ENCODE results near the gene CDH23. TPM values are rescaled to one million over a fixed set of nuclear protein-coding genes. Genes with fewer than 3 reads are reported as not detected.

Gene CDH23
- total and polyA plus RNA-seq, 2 experiments from 2014 or later = 0.30 to 1.5 TPM

GRCh38 chr10:71645185-71645584 lies 248.5 kb downstream of the CDH23 start:
- 87% methylated on average over 6 of the region's 6 CpGs for WGBS (ENCODE audit: low lambda C conversion rate, missing lambda C conversion rate)
- H3K4me2 ChIP-seq = no peak overlapping the region
- no peaks in the 10 kb centered on the region for H3K9me2 ChIP-seq (replicated peaks; ENCODE audit: insufficient read depth)

GRCh38 chr10:71646037-71646436 lies 249.3 kb downstream of the CDH23 start:
- Histone ChIP-seq H3K9me2 (replicated peaks; ENCODE audit: insufficient read depth) (no peaks in the 10 kb centered on the region), H3K4me1 (ENCODE audit: insufficient read depth) (peaks cover 8% of the 10 kb centered on the region), H3K27me3 (no peaks in the 10 kb centered on the region), H3K4me3 (no peak overlapping the region), H4K20me1 (ENCODE audit: insufficient read depth, poor library complexity, severe bottlenecking) (no peaks in the 10 kb centered on the region), H3K79me2 (no peaks in the 10 kb centered on the region), H3K27ac (no peak overlapping the region), H2AFZ (no peak overlapping the region), H3K4me2 (no peak overlapping the region), H3K36me3 (replicated peaks; ENCODE audit: insufficient read depth, low read depth) (no peaks in the 10 kb centered on the region), H3K9me3 (ENCODE audit: low read depth) (no peaks in the 10 kb centered on the region)
- no peak for DNase-seq (ENCODE audit: low spot score)
- TF ChIP-seq CTCF (IDR thresholded peaks at IDR 0.05; ENCODE audit: poor library complexity) = no peak
- no peak for TF ChIP-seq EZH2phosphoT487 (IDR thresholded peaks at IDR 0.05; ENCODE audit: low read depth, severe bottlenecking, unreplicated experiment)
- no peak for TF ChIP-seq EZH2 (IDR thresholded peaks at IDR 0.05; ENCODE audit: borderline replicate concordance)
- WGBS (ENCODE audit: low lambda C conversion rate, missing lambda C conversion rate) = 60% methylated on average over 6 of the region's 6 CpGs

More at GRCh38 chr10:71645185-71645584, 248.5 kb downstream of the CDH23 start:
- H3K36me3 ChIP-seq (replicated peaks; ENCODE audit: insufficient read depth, low read depth) = no peaks in the 10 kb centered on the region
- no peak for TF ChIP-seq EZH2phosphoT487 (IDR thresholded peaks at IDR 0.05; ENCODE audit: low read depth, severe bottlenecking, unreplicated experiment)
- no peak for TF ChIP-seq CTCF (IDR thresholded peaks at IDR 0.05; ENCODE audit: poor library complexity)
- TF ChIP-seq EZH2 (IDR thresholded peaks at IDR 0.05; ENCODE audit: borderline replicate concordance) = no peak
- H3K79me2 ChIP-seq = no peaks in the 10 kb centered on the region
- H3K4me3 ChIP-seq = no peak overlapping the region
- peaks cover 8% of the 10 kb centered on the region for H3K4me1 ChIP-seq (ENCODE audit: insufficient read depth)
- H4K20me1 ChIP-seq (ENCODE audit: insufficient read depth, poor library complexity, severe bottlenecking) = no peaks in the 10 kb centered on the region
- H2AFZ ChIP-seq = no peak overlapping the region
- H3K27ac ChIP-seq = no peak overlapping the region
- no peaks in the 10 kb centered on the region for H3K27me3 ChIP-seq
- H3K9me3 ChIP-seq (ENCODE audit: low read depth) = no peaks in the 10 kb centered on the region
- DNase-seq (ENCODE audit: low spot score) = no peak

GRCh38 chr10:71646592-71647292 lies 250.0 kb downstream of the CDH23 start:
- Histone ChIP-seq H3K27ac (no peak overlapping the region), H3K9me2 (replicated peaks; ENCODE audit: insufficient read depth) (no peaks in the 10 kb centered on the region), H3K4me1 (ENCODE audit: insufficient read depth) (peaks cover 8% of the 10 kb centered on the region), H3K79me2 (no peaks in the 10 kb centered on the region), H3K4me2 (no peak overlapping the region), H3K27me3 (no peaks in the 10 kb centered on the region), H4K20me1 (ENCODE audit: insufficient read depth, poor library complexity, severe bottlenecking) (no peaks in the 10 kb centered on the region), H3K36me3 (replicated peaks; ENCODE audit: insufficient read depth, low read depth) (no peaks in the 10 kb centered on the region), H2AFZ (no peak overlapping the region), H3K9me3 (ENCODE audit: low read depth) (no peaks in the 10 kb centered on the region), H3K4me3 (no peak overlapping the region)
- TF ChIP-seq EZH2 (IDR thresholded peaks at IDR 0.05; ENCODE audit: borderline replicate concordance) (no peak), EZH2phosphoT487 (IDR thresholded peaks at IDR 0.05; ENCODE audit: low read depth, severe bottlenecking, unreplicated experiment) (no peak), CTCF (IDR thresholded peaks at IDR 0.05; ENCODE audit: poor library complexity) (no peak)
- no peak for DNase-seq (ENCODE audit: low spot score)
- 85% methylated on average over 13 of the region's 13 CpGs for WGBS (ENCODE audit: low lambda C conversion rate, missing lambda C conversion rate)
